GM12801 (cell line): ENCODE results near the gene SGCE.

ENCODE experiments used
- CTCF ChIP-seq: IDR thresholded peaks from one replicate; pipeline ENCODE4 v1.5.1; 2011; ENCODE audit warnings: control low read depth; ENCODE audit not compliant: insufficient read length; ENCODE audit errors: extremely low read depth

SGCE gene

GRCh38 chr7:94595717-94596116, 60.2 kb downstream of the SGCE start:
- no peak for TF ChIP-seq CTCF

- TF ChIP-seq CTCF, result no peak
Observed at GRCh38 chr7:94594882-94595281, 61.1 kb downstream of the SGCE start.

- no peak for TF ChIP-seq CTCF
Observed at GRCh38 chr7:94591176-94591575, 64.8 kb downstream of the SGCE start.

- TF ChIP-seq CTCF, result no peak
Observed at GRCh38 chr7:94590526-94591162, 65.3 kb downstream of the SGCE start.

- no peak for TF ChIP-seq CTCF
Observed at GRCh38 chr7:94588075-94588474, 67.9 kb downstream of the SGCE start.

- no peak for TF ChIP-seq CTCF
Observed at GRCh38 chr7:94584113-94584512, 71.8 kb downstream of the SGCE start.

GRCh38 chr7:94580601-94581000, 75.3 kb downstream of the SGCE start:
- no peak for TF ChIP-seq CTCF
